Measurements from ENCODE around the gene QPCT.

Gene QPCT

DNA sequence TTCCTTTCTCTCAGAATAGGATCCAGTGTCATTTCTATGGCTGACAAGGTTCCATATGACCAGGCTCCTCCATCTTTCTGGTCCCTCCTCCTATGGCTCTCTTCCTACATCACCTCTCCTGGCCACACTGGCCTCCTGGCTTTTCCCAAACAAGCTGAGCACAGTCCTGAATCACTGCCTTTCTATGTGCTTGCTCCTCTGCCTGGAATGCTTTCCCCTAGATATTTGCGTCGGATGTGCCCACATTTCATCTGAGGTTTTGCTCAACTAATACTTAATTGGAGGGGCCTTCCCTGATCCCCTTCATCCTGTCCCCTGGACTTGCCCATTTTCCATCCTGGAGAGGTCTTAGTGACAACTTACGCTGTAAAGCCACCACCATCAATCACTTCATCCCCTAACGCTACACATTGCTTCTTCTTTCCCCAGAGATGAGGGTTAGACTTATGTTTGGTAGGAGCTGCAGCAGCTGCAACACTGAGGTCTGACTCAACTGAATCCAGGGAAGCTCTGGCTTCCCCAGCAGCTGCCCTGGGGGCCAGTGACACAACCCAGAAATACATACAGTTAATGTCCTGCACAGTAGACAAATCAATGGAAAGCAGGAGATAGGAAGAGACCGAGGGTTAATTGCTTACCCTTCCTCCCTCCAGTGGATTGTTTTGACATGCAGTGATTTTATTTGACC lies 42.9 kb downstream of the QPCT start:
- no peak overlapping the region for H3K4me3 ChIP-seq (ENCODE audit: control insufficient read depth, low read depth, low read length)
- peak; percentile 25 for DNase-seq (ENCODE audit: low read depth)
- TF ChIP-seq, protein P1, sequence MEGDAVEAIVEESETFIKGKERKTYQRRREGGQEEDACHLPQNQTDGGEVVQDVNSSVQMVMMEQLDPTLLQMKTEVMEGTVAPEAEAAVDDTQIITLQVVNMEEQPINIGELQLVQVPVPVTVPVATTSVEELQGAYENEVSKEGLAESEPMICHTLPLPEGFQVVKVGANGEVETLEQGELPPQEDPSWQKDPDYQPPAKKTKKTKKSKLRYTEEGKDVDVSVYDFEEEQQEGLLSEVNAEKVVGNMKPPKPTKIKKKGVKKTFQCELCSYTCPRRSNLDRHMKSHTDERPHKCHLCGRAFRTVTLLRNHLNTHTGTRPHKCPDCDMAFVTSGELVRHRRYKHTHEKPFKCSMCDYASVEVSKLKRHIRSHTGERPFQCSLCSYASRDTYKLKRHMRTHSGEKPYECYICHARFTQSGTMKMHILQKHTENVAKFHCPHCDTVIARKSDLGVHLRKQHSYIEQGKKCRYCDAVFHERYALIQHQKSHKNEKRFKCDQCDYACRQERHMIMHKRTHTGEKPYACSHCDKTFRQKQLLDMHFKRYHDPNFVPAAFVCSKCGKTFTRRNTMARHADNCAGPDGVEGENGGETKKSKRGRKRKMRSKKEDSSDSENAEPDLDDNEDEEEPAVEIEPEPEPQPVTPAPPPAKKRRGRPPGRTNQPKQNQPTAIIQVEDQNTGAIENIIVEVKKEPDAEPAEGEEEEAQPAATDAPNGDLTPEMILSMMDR (IDR thresholded peaks at IDR 0.05; ENCODE audit: control insufficient read depth, insufficient read depth, low read depth, low read length, missing control alignments): no peak

DNA sequence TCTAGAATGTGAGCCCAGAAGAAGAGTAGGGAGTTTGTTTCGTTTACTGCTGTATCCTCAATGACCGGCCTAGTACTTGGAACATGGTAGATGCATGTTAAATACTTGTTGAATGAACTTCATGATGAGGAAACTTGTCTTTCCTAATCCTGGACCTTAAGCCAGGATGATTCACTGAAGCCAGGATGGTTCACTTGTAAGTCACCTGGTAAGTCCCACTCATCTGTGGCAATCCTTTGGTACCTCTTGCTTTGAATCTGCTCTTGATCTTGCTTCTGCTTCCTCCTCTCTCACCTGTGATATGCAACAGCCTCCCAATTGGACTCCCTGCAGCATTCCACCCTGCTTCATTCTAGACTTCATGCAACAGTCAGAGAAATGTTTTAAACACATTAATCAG lies 43.6 kb downstream of the QPCT start:
- TF ChIP-seq, protein P1 (IDR thresholded peaks at IDR 0.05; ENCODE audit: control insufficient read depth, insufficient read depth, low read depth, low read length, missing control alignments): no peak
- peak; percentile 84 for DNase-seq (ENCODE audit: low read depth)
- no peak overlapping the region for H3K4me3 ChIP-seq (ENCODE audit: control insufficient read depth, low read depth, low read length)

DNA sequence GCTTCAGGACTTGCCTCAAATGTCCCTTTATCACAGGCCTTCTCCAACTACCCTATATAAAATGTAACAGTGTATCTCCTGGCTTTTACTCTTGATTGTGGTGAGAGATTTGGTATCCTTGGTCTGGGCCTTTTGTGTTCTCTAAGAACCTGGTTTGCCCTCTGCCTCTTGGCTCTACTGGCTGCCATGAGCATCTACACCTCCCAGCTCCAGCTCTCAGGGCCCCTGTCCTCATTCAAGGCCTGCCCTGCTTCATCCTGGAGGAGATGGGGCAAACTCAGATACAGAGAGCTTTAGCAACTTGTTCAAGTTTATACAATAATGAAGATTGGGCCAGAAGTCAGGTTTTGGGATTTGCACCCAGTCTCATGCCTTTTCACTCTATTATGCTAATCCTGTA lies 45.0 kb downstream of the QPCT start:
- TF ChIP-seq, protein P1 (IDR thresholded peaks at IDR 0.05; ENCODE audit: control insufficient read depth, insufficient read depth, low read depth, low read length, missing control alignments): no peak
- no peak for DNase-seq (ENCODE audit: low read depth)
- no peak overlapping the region for H3K4me3 ChIP-seq (ENCODE audit: control insufficient read depth, low read depth, low read length)

DNA sequence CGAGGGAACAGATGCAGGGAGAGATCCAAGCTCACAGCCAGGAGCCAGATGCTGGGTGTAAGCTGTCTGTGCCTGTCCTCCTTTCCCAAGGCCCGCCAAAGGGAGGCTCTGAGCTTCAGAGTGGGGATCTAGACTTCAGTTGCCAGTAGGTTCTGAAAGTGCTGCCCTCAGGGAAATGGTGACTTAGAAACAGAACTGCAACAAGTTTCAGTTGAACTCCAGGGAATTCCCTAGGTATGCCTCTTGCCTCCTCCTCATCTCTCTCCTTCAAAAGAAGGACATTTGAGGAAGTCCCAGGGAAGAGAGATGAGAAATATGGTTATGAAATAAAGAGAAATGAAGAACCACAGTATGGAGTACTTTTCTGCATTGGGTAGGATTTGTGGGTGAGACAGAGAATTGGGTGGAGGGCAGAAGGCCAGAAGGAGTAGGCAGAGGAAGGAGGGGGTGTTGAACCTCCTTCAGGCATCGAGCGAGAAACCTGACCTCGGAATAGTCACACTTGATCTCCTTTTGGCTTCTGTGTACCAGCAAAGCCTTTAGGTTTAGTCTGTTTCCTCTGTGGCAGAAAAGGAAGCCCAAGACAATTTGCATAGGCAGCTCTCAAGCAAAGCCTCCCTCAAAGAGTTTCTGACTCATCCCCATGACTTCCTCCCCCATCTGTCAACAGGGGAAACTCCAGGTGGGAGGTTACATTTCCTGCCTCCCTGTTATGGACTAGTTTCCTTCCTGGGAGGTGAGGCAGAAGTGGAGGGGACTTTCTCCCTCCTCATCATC lies 45.7 kb downstream of the QPCT start:
- H3K4me3 ChIP-seq (ENCODE audit: control insufficient read depth, low read depth, low read length): no peak overlapping the region
- TF ChIP-seq, protein P1 (IDR thresholded peaks at IDR 0.05; ENCODE audit: control insufficient read depth, insufficient read depth, low read depth, low read length, missing control alignments): no peak
- peak; percentile 14 for DNase-seq (ENCODE audit: low read depth)

DNA sequence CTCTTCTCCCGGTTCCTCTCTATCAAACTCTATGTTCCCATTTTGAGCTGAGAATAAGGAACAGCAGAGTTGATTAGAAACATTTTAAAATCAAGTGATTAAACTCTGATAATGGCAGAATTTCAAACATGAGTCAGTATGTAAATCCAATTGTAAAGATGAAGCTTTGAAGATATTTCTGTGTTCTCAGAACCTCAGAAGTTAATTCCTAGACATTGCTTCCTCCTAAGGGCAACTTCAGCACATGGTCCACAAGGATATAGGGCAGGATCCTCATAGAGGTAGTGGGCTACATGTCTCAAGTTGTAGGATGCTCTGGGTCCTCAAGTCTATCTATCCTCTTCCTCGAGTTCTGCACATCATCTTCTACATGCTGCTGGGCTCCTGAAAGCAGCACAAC lies 46.3 kb downstream of the QPCT start:
- no peak overlapping the region for H3K4me3 ChIP-seq (ENCODE audit: control insufficient read depth, low read depth, low read length)
- TF ChIP-seq, protein P1 (IDR thresholded peaks at IDR 0.05; ENCODE audit: control insufficient read depth, insufficient read depth, low read depth, low read length, missing control alignments): no peak
- DNase-seq (ENCODE audit: low read depth): no peak

DNA sequence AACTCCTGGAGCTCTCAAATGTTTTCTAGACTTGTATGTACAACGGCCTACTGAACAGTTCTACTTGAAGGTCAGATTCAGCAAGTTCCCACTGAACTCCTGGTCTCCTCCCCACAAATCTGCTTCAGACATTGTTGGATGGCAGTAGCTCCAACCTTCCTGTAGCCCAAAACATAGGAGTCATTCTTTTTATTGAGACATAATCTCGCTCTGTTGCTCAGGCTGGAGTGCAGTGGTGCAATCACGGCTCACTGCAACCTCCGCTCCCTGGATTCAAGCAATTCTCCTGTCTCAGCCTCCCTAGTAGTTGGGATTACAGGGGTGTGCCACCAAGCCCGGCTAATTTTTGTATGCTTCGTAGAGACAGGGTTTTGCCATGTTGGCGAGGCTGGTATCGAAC lies 47.3 kb downstream of the QPCT start:
- no peak overlapping the region for H3K4me3 ChIP-seq (ENCODE audit: control insufficient read depth, low read depth, low read length)
- DNase-seq (ENCODE audit: low read depth): no peak
- TF ChIP-seq, protein P1 (IDR thresholded peaks at IDR 0.05; ENCODE audit: control insufficient read depth, insufficient read depth, low read depth, low read length, missing control alignments): no peak

Measured in AG09309 (cell line).